ENCODE results near the gene CTNNB1. TPM values are rescaled to one million over a fixed set of nuclear protein-coding genes. Genes with fewer than 3 reads are reported as not detected.

The CTNNB1 gene
- total RNA-seq, 1 experiment from 2014 or later: 134 TPM

- H3K4me3 ChIP-seq (ENCODE audit: low read depth, low read length, poor library complexity, severe bottlenecking): no peak overlapping the region
- H3K9me3 ChIP-seq (ENCODE audit: low read depth, low read length, poor library complexity, severe bottlenecking): no peaks in the 10 kb centered on the region
- no peaks in the 10 kb centered on the region for H3K4me1 ChIP-seq (ENCODE audit: insufficient read depth, low read length, poor library complexity, severe bottlenecking)
- DNase-seq (ENCODE audit: low spot score): no peak
- no peak overlapping the region for H3K27ac ChIP-seq (ENCODE audit: low read depth, low read length, poor library complexity, severe bottlenecking)
- intact Hi-C loops (cut with micrococcal nuclease; ENCODE audit: unreplicated experiment): no loop called here
- BruUV-seq (replicated peaks): no TSS peak
- no peaks in the 10 kb centered on the region for H3K36me3 ChIP-seq (ENCODE audit: insufficient read depth, low read length, poor library complexity, severe bottlenecking)
- H3K27me3 ChIP-seq (replicated peaks; ENCODE audit: insufficient read depth, low read depth, low read length, poor library complexity): no peaks in the 10 kb centered on the region
- TF ChIP-seq CTCF (conservative IDR thresholded peaks at IDR 0.05; ENCODE audit: low read depth, low read length): no peak
- TF ChIP-seq EZH2 (IDR thresholded peaks at IDR 0.05; ENCODE audit: borderline replicate concordance, low read depth, low read length, poor library complexity, severe bottlenecking): no peak
- ChIA-PET POLR2A (ENCODE audit: low non-redundant PET) (no interaction called here), CTCF (interaction anchor here (0.6 kb wide), 1 partner anchor 86 kb away, joined by 3 read pairs; no protein-coding TSS in a partner anchor)
Observed at GRCh38 chr3:41176596-41176995, 22.7 kb upstream of the CTNNB1 start.

DNA sequence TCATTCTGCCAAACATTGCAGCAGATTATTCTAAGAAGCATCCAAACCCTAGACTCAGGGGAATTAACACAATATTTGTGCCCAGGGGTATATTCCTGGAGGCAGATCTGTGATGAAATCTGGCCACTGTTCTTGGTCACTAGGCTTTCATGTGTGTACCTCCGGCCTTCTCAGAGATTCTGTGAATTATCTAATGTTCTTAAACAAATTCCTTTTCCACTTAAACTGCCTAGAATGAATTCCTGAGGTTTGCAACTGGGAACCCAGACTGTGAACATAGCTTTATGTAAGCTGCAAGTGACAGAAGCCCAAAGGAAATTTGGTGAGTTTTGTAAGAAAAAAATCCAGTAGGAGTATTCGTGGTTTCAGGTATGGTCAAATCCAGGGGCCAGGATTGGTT lies 20.7 kb upstream of the CTNNB1 start:
- Histone ChIP-seq H3K27me3 (replicated peaks; ENCODE audit: insufficient read depth, low read depth, low read length, poor library complexity) (no peaks in the 10 kb centered on the region), H3K27ac (ENCODE audit: low read depth, low read length, poor library complexity, severe bottlenecking) (no peak overlapping the region), H3K4me3 (ENCODE audit: low read depth, low read length, poor library complexity, severe bottlenecking) (no peak overlapping the region), H3K9me3 (ENCODE audit: low read depth, low read length, poor library complexity, severe bottlenecking) (no peaks in the 10 kb centered on the region), H3K36me3 (ENCODE audit: insufficient read depth, low read length, poor library complexity, severe bottlenecking) (no peaks in the 10 kb centered on the region), H3K4me1 (ENCODE audit: insufficient read depth, low read length, poor library complexity, severe bottlenecking) (no peaks in the 10 kb centered on the region)
- no TSS peak for BruUV-seq (replicated peaks)
- TF ChIP-seq EZH2 (IDR thresholded peaks at IDR 0.05; ENCODE audit: borderline replicate concordance, low read depth, low read length, poor library complexity, severe bottlenecking): no peak
- TF ChIP-seq CTCF (conservative IDR thresholded peaks at IDR 0.05; ENCODE audit: low read depth, low read length): no peak
- ChIA-PET CTCF (no interaction called here), POLR2A (ENCODE audit: low non-redundant PET) (no interaction called here)
- DNase-seq (ENCODE audit: low spot score): no peak
- intact Hi-C loops (cut with micrococcal nuclease; ENCODE audit: unreplicated experiment): no loop called here

DNA sequence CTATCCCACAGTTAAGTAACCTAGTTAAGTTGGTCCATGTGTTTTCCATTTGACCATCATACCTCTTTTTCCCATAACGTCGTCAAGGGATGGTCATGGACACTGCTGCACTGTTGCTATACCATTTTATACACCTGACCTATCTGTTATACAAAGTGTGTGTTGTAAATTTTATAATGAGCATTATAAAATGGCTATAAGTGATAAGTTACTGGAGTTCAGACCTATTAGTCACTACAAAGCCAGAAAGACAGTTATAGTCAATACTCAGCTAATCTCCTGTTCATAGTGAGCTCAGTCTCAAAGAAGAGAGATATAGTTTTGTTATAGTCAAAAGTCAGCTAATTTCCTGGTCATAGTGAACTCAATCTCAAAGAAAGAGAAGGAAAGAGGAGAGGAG lies 18.9 kb upstream of the CTNNB1 start:
- BruUV-seq (replicated peaks): no TSS peak
- no peaks in the 10 kb centered on the region for H3K27me3 ChIP-seq (replicated peaks; ENCODE audit: insufficient read depth, low read depth, low read length, poor library complexity)
- H3K27ac ChIP-seq (ENCODE audit: low read depth, low read length, poor library complexity, severe bottlenecking): no peak overlapping the region
- intact Hi-C loops (cut with micrococcal nuclease; ENCODE audit: unreplicated experiment): no loop called here
- H3K4me1 ChIP-seq (ENCODE audit: insufficient read depth, low read length, poor library complexity, severe bottlenecking): no peaks in the 10 kb centered on the region
- H3K9me3 ChIP-seq (ENCODE audit: low read depth, low read length, poor library complexity, severe bottlenecking): no peaks in the 10 kb centered on the region
- H3K4me3 ChIP-seq (ENCODE audit: low read depth, low read length, poor library complexity, severe bottlenecking): no peak overlapping the region
- TF ChIP-seq EZH2 (IDR thresholded peaks at IDR 0.05; ENCODE audit: borderline replicate concordance, low read depth, low read length, poor library complexity, severe bottlenecking) (no peak), CTCF (conservative IDR thresholded peaks at IDR 0.05; ENCODE audit: low read depth, low read length) (no peak)
- ChIA-PET POLR2A (ENCODE audit: low non-redundant PET) (no interaction called here), CTCF (no interaction called here)
- no peak for DNase-seq (ENCODE audit: low spot score)
- no peaks in the 10 kb centered on the region for H3K36me3 ChIP-seq (ENCODE audit: insufficient read depth, low read length, poor library complexity, severe bottlenecking)
